Neural progenitor cell (in vitro differentiated cells): ENCODE measurements around the gene RB1.

Experiments used
- EZH2 ChIP-seq: fragments of 200-600 bp; sonication (generic); IDR thresholded peaks from 2 replicates; pipeline ENCODE4 v1.6.1; 2017; ENCODE audit warnings: antibody characterized with exemption, mild to moderate bottlenecking, moderate library complexity
- EZH2phosphoT487 ChIP-seq: fragments of 200-600 bp; sonication (generic); IDR thresholded peaks from 2 replicates; pipeline ENCODE4 v1.6.1; 2017; ENCODE audit warnings: antibody characterized with exemption
- TF ChIP-seq, protein P1 (sequence below): fragments of 200-600 bp; sonication (generic); IDR thresholded peaks from 2 replicates; pipeline ENCODE4 v1.5.1; 2017; ENCODE audit warnings: antibody characterized with exemption, mild to moderate bottlenecking

DNA sequence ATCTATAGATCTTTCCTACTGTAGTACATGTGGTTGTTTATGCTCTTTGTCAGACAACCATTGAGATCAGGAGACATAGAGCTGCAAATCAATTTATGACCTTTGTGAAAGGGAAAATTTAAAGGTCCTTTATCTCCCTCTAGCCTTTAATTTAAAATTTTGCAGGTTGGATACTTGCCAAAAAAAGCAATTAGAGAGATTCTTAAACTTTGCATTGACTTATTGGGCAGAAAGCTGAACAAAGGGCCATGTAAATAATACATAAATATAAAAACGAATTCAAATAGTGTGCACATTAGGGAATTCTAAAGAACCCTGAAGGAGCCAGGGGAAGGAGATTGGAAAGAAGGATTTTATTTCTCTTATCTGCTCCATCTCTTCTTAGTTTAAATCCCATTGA lies 22.0 kb upstream of the RB1 start:
- TF ChIP-seq, protein P1, sequence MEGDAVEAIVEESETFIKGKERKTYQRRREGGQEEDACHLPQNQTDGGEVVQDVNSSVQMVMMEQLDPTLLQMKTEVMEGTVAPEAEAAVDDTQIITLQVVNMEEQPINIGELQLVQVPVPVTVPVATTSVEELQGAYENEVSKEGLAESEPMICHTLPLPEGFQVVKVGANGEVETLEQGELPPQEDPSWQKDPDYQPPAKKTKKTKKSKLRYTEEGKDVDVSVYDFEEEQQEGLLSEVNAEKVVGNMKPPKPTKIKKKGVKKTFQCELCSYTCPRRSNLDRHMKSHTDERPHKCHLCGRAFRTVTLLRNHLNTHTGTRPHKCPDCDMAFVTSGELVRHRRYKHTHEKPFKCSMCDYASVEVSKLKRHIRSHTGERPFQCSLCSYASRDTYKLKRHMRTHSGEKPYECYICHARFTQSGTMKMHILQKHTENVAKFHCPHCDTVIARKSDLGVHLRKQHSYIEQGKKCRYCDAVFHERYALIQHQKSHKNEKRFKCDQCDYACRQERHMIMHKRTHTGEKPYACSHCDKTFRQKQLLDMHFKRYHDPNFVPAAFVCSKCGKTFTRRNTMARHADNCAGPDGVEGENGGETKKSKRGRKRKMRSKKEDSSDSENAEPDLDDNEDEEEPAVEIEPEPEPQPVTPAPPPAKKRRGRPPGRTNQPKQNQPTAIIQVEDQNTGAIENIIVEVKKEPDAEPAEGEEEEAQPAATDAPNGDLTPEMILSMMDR: no peak
- TF ChIP-seq EZH2 (no peak), EZH2phosphoT487 (no peak)
